Measurements from ENCODE around the gene RACK1.
"Not testable (repeated sequence)": the region's sequence is repeated elsewhere in the genome, so short reads cannot be mapped to it uniquely, and the experiment has no call there.

RACK1 gene

DNA sequence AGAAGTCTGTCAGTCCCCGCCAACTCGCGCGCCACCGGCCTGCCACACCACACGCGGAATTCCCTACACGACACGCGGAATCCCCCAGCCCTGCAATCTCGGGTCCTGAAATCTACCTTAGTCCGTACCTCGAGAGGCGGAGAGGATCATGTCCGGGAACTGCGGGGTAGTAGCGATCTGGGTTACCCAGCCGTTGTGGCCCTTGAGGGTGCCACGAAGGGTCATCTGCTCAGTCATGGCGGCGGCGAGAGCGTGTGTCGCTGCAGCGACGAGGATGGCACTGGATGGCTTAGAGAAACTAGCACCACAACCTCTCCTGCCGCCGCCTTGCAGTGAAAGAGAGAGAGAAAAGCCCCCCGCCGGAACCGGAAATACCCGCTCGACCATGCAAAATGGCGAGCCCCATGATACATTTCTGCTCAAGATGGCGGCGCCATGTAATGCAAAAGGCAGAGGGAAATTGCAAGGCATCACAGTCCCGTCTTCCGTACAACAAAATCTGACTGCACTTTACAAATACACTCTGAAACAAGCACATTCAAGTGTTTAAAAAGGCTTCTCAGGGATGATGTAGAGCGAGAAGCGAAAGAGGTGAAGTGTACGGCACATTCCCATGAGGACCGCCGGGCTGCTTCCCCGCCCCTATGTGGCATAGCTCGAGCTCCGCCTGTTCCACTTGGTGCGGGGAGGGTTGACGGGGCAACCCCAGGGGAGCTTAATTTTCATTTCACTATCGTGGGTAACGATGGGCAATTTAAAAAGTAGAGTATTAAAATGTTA is at the start of gene RACK1:
Gene RACK1, minus strand, starts transcription at position 343 of the 780 bp plus-strand sequence. Its CDS starts 106 bp downstream, at position 237.
- DNase-seq = no peak

DNA sequence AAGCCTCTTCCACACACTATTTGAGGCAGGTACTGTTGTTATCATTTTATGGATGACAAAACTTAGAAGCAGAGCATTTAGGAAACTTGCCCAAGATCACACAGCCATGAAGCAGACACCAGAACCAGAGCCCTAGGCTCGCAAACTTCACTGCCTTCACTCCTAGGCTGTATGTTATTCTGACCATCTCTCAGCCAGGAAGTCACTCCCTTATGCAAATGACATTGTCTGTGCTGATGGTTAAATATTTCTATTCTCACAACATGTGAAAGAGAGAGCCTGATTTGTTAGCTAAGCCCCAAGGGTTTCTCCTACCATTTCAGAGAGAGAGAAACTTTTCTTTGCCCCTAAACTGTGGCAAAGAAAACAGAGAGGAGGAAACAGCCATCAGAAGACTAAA is 43.6 kb upstream of the RACK1 start:
- not testable (repeated sequence) for DNase-seq

DNA sequence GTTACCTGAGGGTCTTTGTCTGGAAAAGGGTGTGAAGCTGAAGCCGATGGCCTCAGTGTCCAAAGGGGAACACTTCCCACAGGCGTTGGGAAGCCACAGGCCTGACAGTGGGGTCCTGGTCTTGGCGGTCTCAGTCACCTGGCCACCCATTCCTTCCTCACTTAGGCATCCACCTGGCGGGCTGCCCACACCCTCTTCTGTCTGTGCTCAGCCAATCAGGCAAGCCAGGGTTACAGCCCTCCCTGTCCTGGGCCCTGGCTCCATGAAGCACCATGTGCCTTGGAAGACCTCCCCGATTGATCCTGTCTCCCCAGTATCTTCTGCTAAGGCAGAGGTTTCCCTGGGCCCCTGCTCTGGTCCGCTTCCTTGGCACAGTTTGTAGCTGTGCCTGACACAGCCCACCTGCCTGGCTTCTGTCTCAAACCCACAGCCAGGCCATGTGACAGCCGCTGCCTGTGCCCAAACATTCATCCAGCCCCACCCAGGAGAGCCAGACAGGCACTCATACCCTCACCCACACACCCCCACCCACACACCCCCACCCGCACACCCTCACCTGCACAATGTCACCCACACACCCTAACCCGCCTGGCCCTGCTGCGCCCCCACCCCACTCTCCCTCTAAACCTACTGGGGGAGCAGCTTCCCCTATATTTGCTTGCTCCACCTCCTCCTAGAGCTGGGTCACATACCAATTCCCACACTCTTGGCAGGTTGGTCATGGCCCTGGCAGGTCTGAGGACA is 42.4 kb upstream of the RACK1 start:
- DNase-seq = not testable (repeated sequence)

DNA sequence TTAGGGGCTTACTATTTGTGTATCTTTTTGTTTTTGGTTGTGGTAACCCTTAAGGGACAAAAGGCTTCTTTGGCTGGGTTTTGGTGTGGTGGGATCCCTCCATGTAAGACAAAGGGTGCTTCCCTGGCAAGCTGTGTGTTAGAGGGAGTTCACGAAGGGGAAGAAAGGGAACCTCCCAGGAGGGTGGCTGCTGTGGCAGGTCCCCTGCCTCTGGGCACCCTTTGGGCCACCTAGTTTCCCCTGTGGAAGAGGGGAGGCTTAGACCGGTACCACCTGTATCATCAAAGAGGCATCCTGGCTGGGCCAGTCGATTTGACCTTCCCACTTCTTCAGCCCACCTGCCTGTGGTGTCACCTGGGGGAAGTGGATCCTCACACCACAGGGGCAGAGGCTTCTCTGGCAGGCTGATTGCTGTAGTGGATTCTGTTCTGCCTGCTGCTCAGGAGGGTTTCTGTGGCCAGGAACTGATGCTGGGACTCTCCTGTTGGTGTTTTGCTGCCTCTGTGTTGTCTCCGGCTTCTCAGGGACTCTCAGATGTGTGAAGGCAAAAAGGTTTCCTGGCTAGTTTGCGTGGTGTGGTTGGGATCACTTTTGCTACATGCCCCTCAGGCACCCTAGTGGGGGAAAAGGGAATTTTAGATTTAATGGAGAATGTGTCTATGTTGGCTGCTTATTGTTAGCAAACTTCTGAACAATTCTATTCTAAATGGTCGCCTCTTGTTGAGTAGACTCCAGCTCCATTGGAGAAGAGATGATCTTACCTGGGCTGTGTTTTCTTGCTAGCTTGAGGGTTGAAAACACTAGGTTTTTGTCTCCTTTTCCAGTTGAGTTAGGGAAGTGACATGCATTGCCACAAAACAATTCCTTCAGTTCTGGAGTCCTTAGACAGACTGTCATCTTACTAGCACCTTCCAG is 40.4 kb upstream of the RACK1 start:
- not testable (repeated sequence) for DNase-seq

DNA sequence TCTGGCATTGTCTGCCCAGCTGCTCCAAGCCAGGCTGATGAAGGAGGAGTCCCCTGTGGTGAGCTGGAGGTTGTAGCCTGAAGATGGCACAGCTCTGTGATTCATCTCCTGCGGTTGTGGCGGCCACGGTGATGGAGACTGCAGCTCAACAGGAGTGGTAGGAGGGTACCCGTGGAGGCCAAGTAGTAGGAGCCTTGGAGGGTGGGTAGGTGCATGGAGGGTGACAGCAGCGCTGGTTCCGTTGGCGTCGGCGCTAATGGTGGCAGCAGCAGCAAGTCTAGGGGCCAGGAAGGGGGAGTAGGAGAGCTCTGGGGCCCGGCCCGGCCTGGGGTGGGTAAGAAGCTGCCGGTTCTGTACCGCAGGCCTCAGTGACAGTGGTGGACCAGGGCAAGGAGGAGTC is 39.6 kb upstream of the RACK1 start:
- DNase-seq = no peak

DNA sequence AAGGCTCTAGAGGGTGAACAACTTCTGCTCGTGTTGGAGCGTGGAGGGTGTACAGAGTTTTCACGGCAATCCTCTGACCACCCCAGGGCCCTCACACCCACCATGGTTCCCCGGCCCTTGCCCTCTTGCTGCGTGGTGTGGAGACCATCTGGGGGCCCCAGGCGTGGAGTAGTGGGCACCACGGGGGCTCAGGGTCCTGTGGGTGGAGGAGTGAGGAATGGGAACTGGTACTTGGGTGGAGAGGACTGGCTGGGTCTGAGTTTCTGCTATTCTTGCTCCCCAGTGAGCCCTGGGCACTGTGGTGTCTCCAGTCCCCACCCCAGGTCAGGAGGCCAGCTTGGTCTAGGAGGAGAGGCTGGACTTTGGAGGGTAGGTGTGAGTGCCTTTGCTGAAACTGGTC is 39.2 kb upstream of the RACK1 start:
- no peak for DNase-seq

DNA sequence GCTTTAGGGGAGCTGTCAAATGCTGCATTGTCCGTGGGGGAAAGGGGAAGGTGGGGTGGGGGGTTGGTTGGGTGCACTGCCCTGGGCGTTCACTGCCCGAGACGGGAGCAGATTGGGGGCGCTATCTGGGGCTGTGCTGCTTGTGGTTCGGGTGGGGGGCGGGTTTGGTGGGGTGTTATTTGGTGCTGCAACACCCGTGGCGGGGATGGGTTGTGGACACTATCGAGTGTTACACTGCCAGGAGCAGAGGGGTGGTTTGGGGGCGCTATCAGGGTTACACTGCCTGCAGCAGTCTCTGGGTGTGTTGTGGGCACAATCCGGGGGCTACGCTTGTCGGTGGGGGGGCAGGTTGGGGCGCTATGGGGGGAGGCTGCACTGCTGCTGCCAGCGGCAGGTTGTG is 38.7 kb upstream of the RACK1 start:
- DNase-seq = not testable (repeated sequence)

DNA sequence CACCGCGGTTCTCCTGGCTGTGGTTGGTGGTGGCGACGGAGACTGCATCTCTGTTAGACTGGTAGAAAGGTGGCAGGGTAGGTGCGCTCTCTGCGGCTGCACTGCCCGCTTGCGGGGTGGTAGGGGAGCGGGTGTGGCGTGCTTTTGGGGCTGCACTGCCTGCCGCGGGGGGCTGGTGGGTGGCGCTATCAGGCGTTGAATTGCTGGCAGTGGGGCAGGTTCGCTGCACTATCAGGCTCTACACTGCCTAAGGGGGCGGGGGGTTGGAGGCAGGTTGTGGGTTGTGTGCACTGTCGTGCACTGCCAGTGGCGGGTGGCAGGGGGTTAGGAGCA is 38.2 kb upstream of the RACK1 start:
- no peak for DNase-seq

DNA sequence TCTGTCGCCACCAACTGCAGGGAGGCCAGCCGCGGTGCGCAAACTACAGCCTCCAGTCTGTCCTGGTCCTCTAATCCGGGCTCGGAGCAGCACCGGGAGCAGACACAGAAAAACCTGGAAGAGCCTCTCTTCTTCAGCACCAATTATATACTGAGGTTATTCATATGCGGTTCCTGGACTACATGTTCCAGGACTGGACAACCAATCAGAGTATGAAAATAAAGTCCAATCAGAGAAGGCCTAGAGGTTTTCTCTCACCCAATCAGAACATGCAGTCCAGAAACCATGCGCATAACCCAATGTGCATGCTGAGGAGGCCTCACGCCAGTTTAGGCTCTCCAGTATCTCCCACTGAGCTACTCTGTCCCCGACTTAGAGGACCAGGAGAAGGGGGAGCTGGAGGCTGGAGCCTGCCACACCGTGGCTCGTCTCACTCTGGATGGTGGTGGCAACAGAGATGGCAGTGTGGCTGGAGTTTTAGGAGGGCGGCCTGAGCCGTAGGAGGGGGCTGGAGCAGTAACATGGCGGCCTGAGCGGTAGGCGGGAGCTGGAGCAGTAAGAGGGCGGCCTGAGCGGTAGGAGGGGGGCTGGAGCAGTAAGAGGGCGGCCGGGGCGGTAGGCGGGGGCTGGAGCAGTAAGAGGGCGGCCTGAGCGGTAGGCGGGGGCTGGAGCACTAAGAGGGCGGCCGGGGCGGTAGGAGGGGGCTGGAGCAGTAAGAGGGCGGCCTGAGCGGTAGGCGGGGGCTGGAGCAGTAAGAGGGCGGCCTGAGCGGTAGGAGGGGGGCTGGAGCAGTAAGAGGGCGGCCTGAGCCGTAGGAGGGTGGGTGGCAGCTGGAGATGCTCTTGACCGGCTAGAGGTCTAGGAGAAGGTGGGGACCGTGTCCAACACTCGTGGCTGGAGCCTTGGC is 37.6 kb upstream of the RACK1 start:
- DNase-seq = no peak

DNA sequence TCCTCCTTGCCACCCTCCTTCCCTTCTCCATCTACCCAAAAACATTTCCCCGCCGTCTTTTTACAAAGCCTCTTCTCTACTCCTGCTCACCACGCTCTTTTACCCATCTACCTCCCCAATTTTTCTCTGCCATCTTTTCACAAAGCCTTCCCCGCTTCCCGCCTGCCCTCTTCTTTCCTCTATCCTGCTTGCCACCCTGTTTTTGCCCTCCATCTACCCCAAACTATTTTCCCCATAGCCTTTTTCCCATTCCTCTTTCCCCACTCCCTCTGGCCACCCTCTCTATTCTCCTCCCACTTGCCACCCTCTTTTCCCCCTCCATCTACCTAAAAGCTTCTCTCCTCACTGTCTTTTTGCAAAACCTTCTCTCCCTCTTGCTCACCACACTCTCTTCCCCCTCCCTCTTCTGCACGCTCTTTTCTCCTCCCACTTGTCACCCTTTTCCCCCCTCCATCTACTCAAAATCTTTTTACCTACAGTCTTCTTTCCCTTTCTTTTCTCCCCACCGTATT is 36.6 kb upstream of the RACK1 start:
- no peak for DNase-seq

DNA sequence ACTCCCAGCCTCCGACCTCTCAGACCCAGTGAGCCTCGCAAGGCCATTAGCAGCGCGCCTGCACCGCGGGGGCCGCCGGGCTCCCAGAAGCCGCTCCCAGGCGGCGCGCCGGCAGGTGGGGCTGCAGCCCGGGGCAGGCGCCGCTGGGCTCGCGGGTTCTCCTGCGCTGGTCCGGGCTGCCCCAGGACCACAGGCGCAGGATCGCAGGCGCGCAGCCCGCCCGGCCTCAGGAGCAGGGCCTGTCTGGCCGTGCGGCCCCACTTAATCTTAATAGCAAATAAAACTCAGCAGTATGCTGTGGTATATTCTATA is 29.7 kb upstream of the RACK1 start:
- DNase-seq = not testable (repeated sequence)

DNA sequence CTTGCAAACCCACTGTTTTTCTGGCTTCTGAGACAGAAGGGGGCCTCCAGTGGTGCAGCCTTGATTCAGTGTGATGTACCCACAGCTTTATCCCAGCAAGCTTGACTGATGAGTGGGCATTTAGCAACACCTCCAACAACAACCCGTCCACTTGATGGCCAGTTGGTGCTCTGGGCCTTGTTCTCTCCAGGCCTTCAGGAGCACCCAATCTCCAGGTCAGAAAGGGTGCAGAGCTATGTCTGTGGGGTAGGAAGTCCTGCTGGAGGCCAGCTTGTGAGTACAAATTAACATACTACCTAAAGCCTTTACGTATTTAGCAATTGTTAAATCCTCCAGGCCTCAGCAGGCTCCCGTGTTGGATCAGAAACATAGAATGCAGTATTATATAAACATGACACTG is 27.4 kb upstream of the RACK1 start:
- DNase-seq = no peak

DNA sequence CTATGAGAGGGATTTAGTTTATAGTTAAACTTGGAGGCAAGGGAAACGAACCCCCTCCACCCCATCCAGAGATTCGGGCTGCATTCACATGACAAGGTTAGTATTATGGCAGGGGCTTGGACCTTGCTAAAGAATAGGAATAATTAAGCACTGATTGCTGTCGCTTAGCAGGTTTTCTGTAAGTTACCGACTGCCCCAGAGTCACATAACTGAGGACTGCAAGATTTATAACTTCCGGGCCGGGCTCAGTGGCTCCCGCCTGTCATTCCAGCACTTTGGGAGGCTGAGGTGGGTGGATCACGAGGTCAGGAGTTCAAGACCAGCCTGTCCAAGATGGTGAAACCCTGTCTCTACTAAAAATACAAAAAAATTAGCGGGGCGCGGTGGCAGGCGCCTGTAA is 24.2 kb upstream of the RACK1 start:
- DNase-seq = not testable (repeated sequence)

DNA sequence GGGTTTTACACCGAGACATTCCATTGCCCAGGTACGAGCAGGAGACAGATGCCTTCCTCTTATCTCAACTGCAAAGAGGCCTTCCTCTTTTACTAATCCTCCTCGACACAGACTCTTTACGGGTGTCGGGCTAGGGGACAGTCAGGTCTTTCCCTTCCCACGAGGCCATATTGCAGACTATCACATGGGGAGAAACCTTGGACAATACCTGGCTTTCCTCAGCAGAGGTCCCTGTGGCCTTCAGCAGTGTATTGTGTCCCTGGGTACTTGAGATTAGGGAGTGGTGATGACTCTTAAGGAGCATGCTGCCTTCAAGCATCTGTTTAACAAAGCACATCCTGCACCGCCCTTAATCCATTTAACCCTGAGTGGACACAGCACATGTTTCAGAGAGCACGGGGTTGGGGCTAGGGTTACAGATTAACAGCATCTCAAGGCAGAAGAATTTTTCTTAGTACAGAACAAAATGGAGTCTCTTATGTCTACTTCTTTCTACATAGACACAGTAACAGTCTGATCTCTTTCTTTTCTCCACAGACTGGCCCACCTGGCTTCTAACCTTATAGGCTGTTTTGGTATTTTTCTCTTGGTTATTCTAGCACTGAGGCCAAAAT is 23.7 kb upstream of the RACK1 start:
- DNase-seq = not testable (repeated sequence)

DNA sequence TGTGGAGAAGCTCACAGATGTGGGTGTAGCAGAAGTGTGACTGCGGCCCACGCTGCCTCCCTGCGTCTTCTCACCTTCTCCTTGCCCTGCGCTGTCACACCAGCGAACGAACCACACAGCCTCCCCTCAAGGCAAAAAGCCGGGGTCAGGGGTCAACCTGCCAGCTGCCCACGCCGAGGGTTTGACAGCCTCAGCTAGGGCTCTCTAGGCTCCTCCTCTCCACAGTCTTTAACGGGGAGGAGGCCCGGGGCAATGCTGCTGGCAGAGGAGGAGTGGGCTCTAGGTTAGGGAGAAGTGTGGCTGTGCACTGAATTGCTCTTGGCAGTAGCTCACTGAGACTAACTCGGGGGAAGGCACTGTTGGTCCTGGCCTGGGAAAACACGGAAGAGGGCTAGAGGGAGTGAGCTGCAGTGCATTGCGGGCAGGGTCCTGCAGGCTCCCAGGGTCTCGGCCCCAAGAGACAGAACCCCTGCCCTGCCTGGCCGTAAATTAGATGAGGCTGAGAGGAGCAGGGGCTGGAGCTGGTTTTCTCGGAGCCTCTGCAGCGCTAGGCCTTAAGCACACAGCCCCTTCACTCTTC is 21.5 kb upstream of the RACK1 start:
- no peak for DNase-seq

DNA sequence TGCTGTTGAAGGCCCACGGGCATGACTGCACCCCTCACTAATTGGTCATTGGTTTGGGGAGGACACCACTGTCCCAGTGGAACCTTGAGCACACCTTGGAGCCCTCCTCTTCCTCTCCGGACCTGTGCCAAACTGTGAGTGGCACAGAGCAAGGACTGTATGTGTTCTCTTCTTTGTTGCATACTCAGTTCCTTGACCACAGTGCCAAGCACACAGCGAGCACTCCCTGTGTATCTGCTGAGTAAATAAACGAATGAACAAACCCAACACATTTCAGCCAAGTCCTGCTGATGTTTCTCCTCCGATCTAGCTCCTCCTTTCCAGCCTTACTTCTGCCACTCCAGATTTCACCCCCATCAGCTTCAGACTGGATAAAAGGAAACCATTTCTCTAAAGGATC is 19.9 kb upstream of the RACK1 start:
- DNase-seq = no peak

DNA sequence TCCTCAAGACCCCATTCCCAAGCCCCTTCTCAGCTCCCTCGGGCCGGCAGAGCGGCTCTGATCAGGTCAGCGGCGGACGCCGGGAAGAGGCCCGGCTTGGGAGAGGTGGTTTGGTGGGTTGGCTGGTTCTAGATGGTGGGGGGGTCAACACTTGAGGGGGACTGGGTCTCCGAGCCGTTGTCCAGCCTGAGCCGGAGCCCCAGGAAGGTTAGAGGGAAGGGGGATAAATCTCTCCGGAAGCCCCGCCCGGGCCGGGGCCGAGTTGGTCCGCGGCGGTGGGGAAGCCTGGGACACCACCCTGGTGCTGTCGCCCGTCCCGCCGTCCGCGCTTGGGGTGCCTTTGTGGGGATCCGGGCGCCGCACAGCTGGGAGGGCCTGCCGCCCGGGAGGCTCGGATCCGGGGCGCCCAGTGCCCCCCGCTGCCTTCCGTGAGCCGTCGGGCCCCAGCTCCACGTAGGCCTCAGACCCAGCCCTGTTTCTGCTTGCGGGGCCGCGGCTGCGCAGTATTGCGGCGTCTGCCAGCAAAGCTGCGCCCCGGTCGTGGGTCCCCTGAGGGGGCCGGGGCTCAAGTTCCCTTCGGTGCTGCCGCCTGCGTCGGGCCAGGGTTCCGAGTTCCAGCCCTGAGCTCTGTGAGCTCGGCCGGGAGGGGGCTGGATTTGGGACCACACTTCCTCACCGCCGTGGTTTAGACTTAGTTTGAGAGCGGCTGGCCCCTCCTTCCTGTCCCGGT is 17.8 kb upstream of the RACK1 start:
- DNase-seq = no peak

DNA sequence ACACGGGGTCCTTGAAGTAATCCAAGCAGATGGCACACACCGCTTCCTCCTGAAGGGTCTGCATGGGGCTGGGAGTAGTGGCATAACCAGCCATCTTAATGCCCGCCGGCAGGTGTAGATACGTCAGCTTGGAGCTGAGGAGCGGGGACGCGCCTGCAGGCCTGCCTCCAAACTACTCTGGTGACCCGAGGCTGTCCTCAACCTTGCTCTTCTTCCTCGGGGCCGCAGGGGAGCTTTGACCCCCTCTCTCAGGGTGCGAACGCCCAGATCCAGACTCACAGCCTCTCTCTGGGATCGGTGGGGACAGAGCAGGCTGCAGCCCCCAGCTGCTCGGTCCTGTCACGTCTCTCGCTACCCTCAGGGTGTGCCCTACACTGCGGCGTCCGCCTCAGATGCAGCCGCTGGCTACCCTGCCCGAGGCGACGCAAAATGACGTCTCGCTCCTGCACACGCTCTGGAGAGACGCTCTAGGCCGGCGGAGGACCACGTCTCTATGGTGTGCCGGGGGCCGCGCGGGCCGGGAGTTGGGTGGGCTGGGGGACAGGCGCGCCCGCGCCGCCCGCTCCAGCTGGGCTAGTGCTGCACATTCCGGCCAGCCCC is 17.1 kb upstream of the RACK1 start, which contains the start of gene TRIM52:
Gene TRIM52, minus strand, starts transcription at position 424 of the 600 bp plus-strand sequence. Its CDS starts 330 bp downstream, at position 94.
- DNase-seq = no peak

DNA sequence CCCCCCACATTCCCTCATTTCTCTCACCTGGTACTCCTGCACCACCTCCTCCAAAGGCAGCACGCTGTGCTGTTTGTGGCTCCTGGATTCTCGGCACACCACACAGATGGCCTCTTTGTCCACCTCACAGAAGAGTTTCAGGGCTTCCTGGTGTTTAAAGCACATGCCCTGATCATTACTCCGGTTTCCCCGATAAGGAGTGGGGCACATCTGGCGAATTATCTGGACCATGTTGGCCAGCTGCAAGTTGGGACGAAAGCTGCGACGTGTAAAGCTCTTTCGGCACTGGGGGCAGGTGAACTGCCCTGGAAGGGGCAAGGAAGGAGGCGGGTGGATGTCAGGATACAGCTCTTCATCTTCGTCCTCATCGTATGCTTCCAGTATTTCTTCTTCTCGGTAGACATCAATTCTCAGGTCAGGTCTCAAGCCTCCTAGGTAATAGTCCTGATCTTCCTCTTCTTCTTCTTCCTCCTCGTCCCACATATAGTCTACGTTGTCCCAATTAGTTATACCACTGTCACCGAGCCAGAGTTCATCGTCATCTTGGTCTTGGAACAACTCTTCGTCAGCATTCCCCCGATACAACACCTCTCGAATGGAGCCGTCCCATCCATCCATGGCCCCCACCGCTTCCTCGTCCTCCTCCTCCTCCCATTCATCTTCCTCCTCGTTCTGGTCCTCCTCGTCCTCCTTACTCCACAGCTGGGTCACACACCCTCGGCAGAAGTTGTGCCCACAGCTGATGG is 16.4 kb upstream of the RACK1 start:
- DNase-seq = no peak

Data from NCI-H1105 (cell line).